H1 (cell line): ENCODE results near the gene DAO. TPM values are rescaled to one million over a fixed set of nuclear protein-coding genes. Genes with fewer than 3 reads are reported as not detected.

Experiments used
- CTCF ChIA-PET: fragments of 300-600 bp; sonication (Branson Sonifier 250); formaldehyde crosslinking; loops from one replicate; lab custom pipeline; 2021; ENCODE audit not compliant: partially characterized antibody; lab: Charles Lee
- POLR2A ChIA-PET: fragments of 300-600 bp; sonication (Branson Sonifier 250); formaldehyde crosslinking; loops from one replicate; lab custom pipeline; 2021; ENCODE audit warnings: inconsistent platforms; ENCODE audit not compliant: partially characterized antibody; lab: Charles Lee
- DNase-seq, 2 experiments: peaks; one replicate each; pipeline versions ENCODE4 v3.0.0 to v3.0.0-alpha.2; 2010 to 2022; ENCODE audit warnings: low spot score in 2 of 2, low read depth in 1 of 2, mixed read lengths in 1 of 2
- FAIRE-seq: peaks from 2 replicates; lab custom pipeline; 2011; peaks lifted over from hg19 to GRCh38; lab: Jason Lieb, UNC
- H2AFZ ChIP-seq: 2 replicates; pipeline ENCODE4 v1.8.1; 2012; ENCODE audit warnings: low read length, inconsistent platforms
- H2AK5ac ChIP-seq: 2 replicates; pipeline ENCODE4 v1.6.1; 2013; ENCODE audit warnings: low read depth, low read length
- H2BK120ac ChIP-seq: replicated peaks from 2 replicates; pipeline ENCODE3; 2013; ENCODE audit warnings: low read depth, low read length, inconsistent platforms
- H2BK12ac ChIP-seq: 2 replicates; pipeline ENCODE4 v1.6.1; 2013; ENCODE audit warnings: low read depth, low read length
- H2BK15ac ChIP-seq: 2 replicates; pipeline ENCODE4 v1.6.1; 2013; ENCODE audit warnings: low read length
- H2BK20ac ChIP-seq: 2 replicates; pipeline ENCODE4 v1.6.1; 2013; ENCODE audit warnings: low read length
- H2BK5ac ChIP-seq: 2 replicates; pipeline ENCODE4 v1.6.1; 2013; ENCODE audit warnings: low read depth, low read length
- H3K14ac ChIP-seq: 2 replicates; pipeline ENCODE4 v1.6.1; 2013; ENCODE audit warnings: inconsistent platforms; ENCODE audit not compliant: insufficient read length
- H3K18ac ChIP-seq: 2 replicates; pipeline ENCODE4 v1.6.1; 2013; ENCODE audit warnings: low read length; ENCODE audit errors: extremely low read depth
- H3K23ac ChIP-seq: 2 replicates; pipeline ENCODE4 v1.6.1; 2013; ENCODE audit warnings: inconsistent platforms; ENCODE audit not compliant: insufficient read length
- H3K23me2 ChIP-seq: 2 replicates; pipeline ENCODE4 v1.6.1; 2013; ENCODE audit warnings: low read depth, low read length
- H3K27ac ChIP-seq: 2 replicates; pipeline ENCODE4 v1.6.1; 2011; ENCODE audit warnings: low read depth, low read length, inconsistent platforms
- H3K27me3 ChIP-seq, 4 experiments: replicated peaks in 1 of 4; 1 replicate in 1 of 4; 2 replicates in 3 of 4; pipeline versions ENCODE4 v1.6.1 to v1.8.1; 2011 to 2013; ENCODE audit warnings: low read length in 3 of 4, mild to moderate bottlenecking in 3 of 4, inconsistent platforms in 2 of 4, mixed read lengths in 2 of 4, moderate library complexity in 1 of 4; ENCODE audit not compliant: control insufficient read depth in 3 of 4, insufficient read depth in 3 of 4; ENCODE audit errors: extremely low read depth in 1 of 4
- H3K36me3 ChIP-seq, 4 experiments: 2 replicates each; pipeline versions ENCODE4 v1.6.1 to v1.8.1; 2011 to 2013; ENCODE audit warnings: mild to moderate bottlenecking in 4 of 4, low read length in 3 of 4, moderate library complexity in 2 of 4, control low read depth in 1 of 4, inconsistent platforms in 1 of 4; ENCODE audit not compliant: insufficient read depth in 4 of 4, control insufficient read depth in 2 of 4
- H3K4ac ChIP-seq: replicated peaks from 2 replicates; pipeline ENCODE3; 2013; ENCODE audit warnings: low read length, low read depth, mixed read lengths, inconsistent platforms; ENCODE audit not compliant: insufficient read length
- H3K4me1 ChIP-seq, 4 experiments: replicated peaks in 1 of 4; 1 replicate in 1 of 4; 2 replicates in 3 of 4; pipeline versions ENCODE4 v1.6.1 to v1.8.1; 2011 to 2013; ENCODE audit warnings: low read length in 3 of 4, inconsistent platforms in 2 of 4, mixed read lengths in 1 of 4; ENCODE audit not compliant: insufficient read depth in 4 of 4, control insufficient read depth in 3 of 4
- H3K4me2 ChIP-seq, 2 experiments: 2 replicates each; pipeline versions ENCODE4 v1.6.1 to v1.8.1; 2011 to 2013; ENCODE audit warnings: low read depth in 2 of 2, low read length in 2 of 2, control low read depth in 1 of 2, inconsistent platforms in 1 of 2, mild to moderate bottlenecking in 1 of 2; ENCODE audit not compliant: insufficient read depth in 1 of 2
- H3K4me3 ChIP-seq, 4 experiments: fragments of 200-600, 300-600 bp in 1 of 4; sonication (generic), shearing (Covaris generic), sonication (Bioruptor Twin) in 1 of 4; 2 replicates each; pipeline versions ENCODE4 v1.5.1 to v1.8.1; 2011 to 2016; ENCODE audit warnings: low read length in 4 of 4, low read depth in 3 of 4, control low read depth in 2 of 4, inconsistent platforms in 2 of 4, mild to moderate bottlenecking in 2 of 4, mixed read lengths in 1 of 4, moderate library complexity in 1 of 4; ENCODE audit not compliant: insufficient read depth in 2 of 4; ENCODE audit errors: extremely low read depth in 1 of 4
- H3K56ac ChIP-seq: replicated peaks from 2 replicates; pipeline ENCODE3; 2013; ENCODE audit warnings: low read depth, mild to moderate bottlenecking, mixed read lengths, low read length, inconsistent platforms; ENCODE audit not compliant: insufficient read length
- H3K79me1 ChIP-seq: 2 replicates; pipeline ENCODE4 v1.6.1; 2013; ENCODE audit warnings: low read depth, low read length, control low read depth
- H3K79me2 ChIP-seq, 2 experiments: 2 replicates each; pipeline versions ENCODE4 v1.6.1 to v1.8.1; 2012 to 2013; ENCODE audit warnings: low read length in 2 of 2, mild to moderate bottlenecking in 2 of 2, inconsistent platforms in 1 of 2; ENCODE audit not compliant: insufficient read depth in 2 of 2, control insufficient read depth in 1 of 2
- H3K9ac ChIP-seq, 4 experiments: replicated peaks in 1 of 4; 1 replicate in 1 of 4; 2 replicates in 3 of 4; pipeline versions ENCODE4 v1.6.1 to v1.8.1; 2011 to 2013; ENCODE audit warnings: low read depth in 3 of 4, low read length in 3 of 4, control low read depth in 2 of 4, mild to moderate bottlenecking in 2 of 4, moderate library complexity in 2 of 4, inconsistent platforms in 1 of 4; ENCODE audit errors: extremely low read depth in 1 of 4
- H3K9me3 ChIP-seq, 2 experiments: 2 replicates each; pipeline versions ENCODE4 v1.6.1 to v1.8.1; 2012 to 2013; ENCODE audit warnings: mild to moderate bottlenecking in 2 of 2, moderate library complexity in 2 of 2, control low read depth in 1 of 2, inconsistent platforms in 1 of 2, low read depth in 1 of 2, low read length in 1 of 2, mixed read lengths in 1 of 2; ENCODE audit not compliant: insufficient read depth in 2 of 2
- H4K20me1 ChIP-seq, 2 experiments: replicated peaks in 1 of 2; 2 replicates each; pipeline versions ENCODE3 to v1.8.1; 2011 to 2013; ENCODE audit warnings: inconsistent platforms in 2 of 2, low read length in 2 of 2, mild to moderate bottlenecking in 1 of 2; ENCODE audit not compliant: insufficient read depth in 2 of 2, control insufficient read depth in 1 of 2
- H4K5ac ChIP-seq: 2 replicates; pipeline ENCODE4 v1.6.1; 2013; ENCODE audit warnings: low read length, low read depth, mixed read lengths, inconsistent platforms; ENCODE audit not compliant: insufficient read length
- H4K8ac ChIP-seq: 2 replicates; pipeline ENCODE4 v1.8.0; 2013; ENCODE audit warnings: mild to moderate bottlenecking, moderate library complexity, low read length, inconsistent platforms; ENCODE audit not compliant: insufficient read depth; ENCODE audit errors: extremely low read depth
- H4K91ac ChIP-seq: replicated peaks from 2 replicates; pipeline ENCODE3; 2013; ENCODE audit warnings: low read length, mixed read lengths, inconsistent platforms; ENCODE audit not compliant: insufficient read length
- GABPA ChIP-seq: IDR thresholded peaks from 2 replicates; pipeline ENCODE4 v1.6.1; 2011; ENCODE audit warnings: mild to moderate bottlenecking, low read length, moderate library complexity, borderline replicate concordance; ENCODE audit not compliant: insufficient read depth
- WGBS, 2 experiments: shearing (Covaris generic) in 1 of 2; methylation state at CpG; one replicate each; pipeline versions ENCODE4 v1.1.6 to v1.1.7; 2013 to 2015; ENCODE audit warnings: low lambda C conversion rate in 2 of 2, mixed read lengths in 2 of 2, inconsistent platforms in 1 of 2, low coverage in 1 of 2, missing lambda C conversion rate in 1 of 2; ENCODE audit not compliant: insufficient replicate concordance in 2 of 2, insufficient coverage in 1 of 2, insufficient read length in 1 of 2; ENCODE audit errors: extremely low coverage in 1 of 2, missing lambda C conversion rate in 1 of 2; 5-methylcytosine and 5-hydroxymethylcytosine counted together
- polyA plus RNA-seq, 7 experiments: library from polyadenylated mRNA; depleted of rRNA in 3 of 7; stranded (reverse) in 5 of 7; unstranded in 2 of 7; fragments of >200 nt in 5 of 7; fragments of 200-250 nt in 2 of 7; gene quantifications; 1 replicate in 5 of 7; 2 replicates in 1 of 7; 4 replicates in 1 of 7; pipeline versions ENCODE4 v1.2.1 to v1.2.3, GENCODE V29; 2011 to 2013; ENCODE audit warnings: missing spikeins in 2 of 7, mixed read lengths in 2 of 7
- total RNA-seq: library from RNA; stranded (reverse); fragmentation: NEBNext Ultra II Directional; extraction: Animal tissue kit (Norgen Biotek cat#: 25700); gene quantifications from 2 replicates; pipeline ENCODE4 v1.2.1, GENCODE V29; 2021
- TF ChIP-seq, protein P1 (sequence below), 3 experiments: IDR thresholded peaks; 1 replicate in 2 of 3; 2 replicates in 1 of 3; pipeline versions ENCODE4 v1.5.1 to v1.6.1; 2011; ENCODE audit warnings: low read length in 3 of 3, mild to moderate bottlenecking in 3 of 3, inconsistent platforms in 2 of 3, low read depth in 1 of 3, moderate library complexity in 1 of 3; ENCODE audit not compliant: insufficient read depth in 1 of 3; ENCODE audit errors: control extremely low read depth in 1 of 3

DAO gene
- total and polyA plus RNA-seq, 2 of the 8 experiments (the other 6 are each of a cell fraction or from before 2014, with no cell fraction given): not detected

DNA sequence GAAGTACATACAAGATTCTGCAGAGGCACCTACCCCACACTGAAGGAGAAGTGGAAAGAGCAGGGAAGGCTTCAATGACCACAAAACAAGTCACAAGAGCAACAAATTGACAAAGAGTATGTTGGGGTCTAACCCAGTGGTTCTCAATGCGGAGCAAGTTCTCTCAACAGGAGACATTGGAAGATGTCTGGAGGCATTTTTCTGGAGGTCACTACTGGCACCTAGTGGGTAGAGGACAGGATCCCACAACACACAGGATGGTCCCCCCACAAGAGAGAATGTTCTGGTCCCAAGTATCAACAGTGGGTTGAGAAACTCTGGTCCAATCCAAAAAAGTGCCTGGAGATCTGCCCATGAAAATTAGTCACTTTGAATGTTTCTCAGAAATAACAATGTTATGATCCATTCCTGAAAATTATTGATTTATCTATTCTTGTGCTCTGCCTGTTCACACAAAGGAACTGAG is 25.9 kb upstream of the DAO start:
- H3K9me3 ChIP-seq: 0 out of 4 replicates have a peak, but pooled peaks cover 0 to 4% of the 10 kb centered on the region in 2 experiments
- H4K8ac ChIP-seq: no peak overlapping the region
- H4K91ac ChIP-seq: no peak overlapping the region
- DNase-seq (no peak), FAIRE-seq (no peak)
- H3K4ac ChIP-seq: no peak overlapping the region
- no peak overlapping the region for H2BK15ac ChIP-seq
- no peak overlapping the region for H3K56ac ChIP-seq
- H3K4me1 ChIP-seq: peaks cover 4 to 23% (median 15%) of the 10 kb centered on the region in 4 experiments
- H3K18ac ChIP-seq: no peak overlapping the region
- H4K5ac ChIP-seq: no peak overlapping the region
- no peak overlapping the region for H2BK120ac ChIP-seq
- no peak overlapping the region for H2AK5ac ChIP-seq
- peaks cover 13% of the 10 kb centered on the region for H3K79me1 ChIP-seq
- H3K14ac ChIP-seq: no peak overlapping the region
- H3K23me2 ChIP-seq: peaks cover 14% of the 10 kb centered on the region
- 100% methylated on average over 1 of the region's 1 CpG; no CpG with 5 or more reads in 1 of the 2 experiments for WGBS, 2 experiments
- no peak overlapping the region for H3K4me2 ChIP-seq
- no peak for TF ChIP-seq GABPA
- TF ChIP-seq, protein P1, sequence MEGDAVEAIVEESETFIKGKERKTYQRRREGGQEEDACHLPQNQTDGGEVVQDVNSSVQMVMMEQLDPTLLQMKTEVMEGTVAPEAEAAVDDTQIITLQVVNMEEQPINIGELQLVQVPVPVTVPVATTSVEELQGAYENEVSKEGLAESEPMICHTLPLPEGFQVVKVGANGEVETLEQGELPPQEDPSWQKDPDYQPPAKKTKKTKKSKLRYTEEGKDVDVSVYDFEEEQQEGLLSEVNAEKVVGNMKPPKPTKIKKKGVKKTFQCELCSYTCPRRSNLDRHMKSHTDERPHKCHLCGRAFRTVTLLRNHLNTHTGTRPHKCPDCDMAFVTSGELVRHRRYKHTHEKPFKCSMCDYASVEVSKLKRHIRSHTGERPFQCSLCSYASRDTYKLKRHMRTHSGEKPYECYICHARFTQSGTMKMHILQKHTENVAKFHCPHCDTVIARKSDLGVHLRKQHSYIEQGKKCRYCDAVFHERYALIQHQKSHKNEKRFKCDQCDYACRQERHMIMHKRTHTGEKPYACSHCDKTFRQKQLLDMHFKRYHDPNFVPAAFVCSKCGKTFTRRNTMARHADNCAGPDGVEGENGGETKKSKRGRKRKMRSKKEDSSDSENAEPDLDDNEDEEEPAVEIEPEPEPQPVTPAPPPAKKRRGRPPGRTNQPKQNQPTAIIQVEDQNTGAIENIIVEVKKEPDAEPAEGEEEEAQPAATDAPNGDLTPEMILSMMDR (IDR thresholded peaks at IDR 0.05; ENCODE audit: control extremely low read depth in 1 of 3, insufficient read depth in 1 of 3, low read depth in 1 of 3, low read length in 3 of 3): peak in 1 of 3 experiments; percentile 1; a peak in 1 of 4 replicates
- peaks cover 0 to 2% (median 0%) of the 10 kb centered on the region in 4 experiments; a peak in 2 of 7 replicates for H3K27me3 ChIP-seq
- no peak overlapping the region for H2BK12ac ChIP-seq
- no peak overlapping the region for H3K23ac ChIP-seq
- POLR2A ChIA-PET: no interaction called here
- no peak overlapping the region for H2AFZ ChIP-seq
- no peak overlapping the region for H2BK20ac ChIP-seq
- peaks cover 2 to 6% of the 10 kb centered on the region in 2 experiments for H4K20me1 ChIP-seq
- H3K27ac ChIP-seq: no peak overlapping the region
- H3K4me3 ChIP-seq: no peak overlapping the region
- CTCF ChIA-PET: no interaction called here
- peaks cover 0 to 31% of the 10 kb centered on the region in 2 experiments; a peak in 2 of 4 replicates for H3K79me2 ChIP-seq
- H3K36me3 ChIP-seq: peaks cover 0 to 14% (median 2%) of the 10 kb centered on the region in 4 experiments; a peak in 4 of 8 replicates
- H3K9ac ChIP-seq: no peak overlapping the region
- H2BK5ac ChIP-seq: no peak overlapping the region
